HEK293 (cell line): ENCODE data around the gene CEP104.

Experiments
- GLI4 ChIP-seq: fragments of 450-650 bp; formaldehyde crosslinking; IDR thresholded peaks from 2 replicates; pipeline ENCODE4 v1.5.1; 2016; ENCODE audit warnings: missing biosample characterization, missing genetic modification characterization
- KLF9 ChIP-seq: fragments of 450-650 bp; formaldehyde crosslinking; IDR thresholded peaks from 2 replicates; pipeline ENCODE4 v1.5.1; 2016; ENCODE audit warnings: missing biosample characterization, missing genetic modification characterization, low read depth
- MEIS1 ChIP-seq: sonication (generic); formaldehyde crosslinking; IDR thresholded peaks from 2 replicates; pipeline ENCODE4 v1.8.1; 2022; ENCODE audit warnings: missing genetic modification reagents, mild to moderate bottlenecking, borderline replicate concordance
- SP2 ChIP-seq: fragments of 450-650 bp; formaldehyde crosslinking; IDR thresholded peaks from 2 replicates; pipeline ENCODE4 v1.5.1; 2016; ENCODE audit warnings: missing biosample characterization, missing genetic modification characterization
- YY1 ChIP-seq: fragments of 450-650 bp; formaldehyde crosslinking; IDR thresholded peaks from 2 replicates; pipeline ENCODE4 v1.5.1; 2018; ENCODE audit warnings: missing biosample characterization, missing genetic modification characterization
- ZNF549 ChIP-seq: fragments of 450-650 bp; IDR thresholded peaks from 2 replicates; pipeline ENCODE4 v1.5.1; 2018; ENCODE audit warnings: missing biosample characterization, missing genetic modification characterization, mild to moderate bottlenecking, inconsistent platforms, moderate library complexity
- TF ChIP-seq, protein P1 (sequence below): fragments of 450-650 bp; formaldehyde crosslinking; IDR thresholded peaks from 2 replicates; pipeline ENCODE4 v1.5.1; 2016; ENCODE audit warnings: missing biosample characterization, missing genetic modification characterization, borderline replicate concordance
- TF ChIP-seq, protein P2 (sequence below): fragments of 450-650 bp; formaldehyde crosslinking; IDR thresholded peaks from 2 replicates; pipeline ENCODE4 v1.5.1; 2016; ENCODE audit warnings: missing biosample characterization, missing genetic modification characterization

DNA sequence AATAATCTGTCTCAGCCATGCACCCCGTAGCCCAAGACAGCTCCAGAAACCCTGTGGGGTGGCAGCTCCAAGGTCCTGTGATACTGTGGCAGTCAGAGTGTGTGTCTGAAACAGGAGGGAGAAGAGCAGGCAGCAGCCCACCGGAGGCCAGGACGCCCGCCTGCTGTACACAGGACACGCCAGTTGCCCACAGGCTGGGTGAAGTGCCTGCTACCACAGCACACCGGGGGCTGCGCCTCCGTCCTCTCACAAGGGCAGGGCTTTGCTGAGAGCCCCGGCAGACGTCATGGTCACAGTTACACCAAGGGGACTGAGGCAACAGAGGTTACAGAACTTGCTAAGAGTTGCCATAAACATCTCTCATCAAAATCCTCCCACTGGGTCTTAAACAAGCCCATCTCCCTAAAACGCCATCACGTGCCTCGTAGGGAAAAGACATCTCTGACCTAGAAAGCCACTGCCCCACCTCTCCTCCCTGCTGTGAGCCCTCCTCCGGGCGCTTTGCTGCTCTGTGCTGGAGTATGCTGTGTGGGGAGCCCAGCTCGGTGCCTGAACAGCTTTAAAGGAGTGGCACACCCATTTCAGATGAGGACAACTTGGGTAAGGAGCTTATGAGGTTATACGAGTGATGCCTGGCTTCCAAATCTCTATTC is 37.7 kb upstream of the CEP104 start:
- TF ChIP-seq ZNF549: no peak
- no peak for TF ChIP-seq KLF9 (tag by site-specific recombination)
- TF ChIP-seq, protein P1, sequence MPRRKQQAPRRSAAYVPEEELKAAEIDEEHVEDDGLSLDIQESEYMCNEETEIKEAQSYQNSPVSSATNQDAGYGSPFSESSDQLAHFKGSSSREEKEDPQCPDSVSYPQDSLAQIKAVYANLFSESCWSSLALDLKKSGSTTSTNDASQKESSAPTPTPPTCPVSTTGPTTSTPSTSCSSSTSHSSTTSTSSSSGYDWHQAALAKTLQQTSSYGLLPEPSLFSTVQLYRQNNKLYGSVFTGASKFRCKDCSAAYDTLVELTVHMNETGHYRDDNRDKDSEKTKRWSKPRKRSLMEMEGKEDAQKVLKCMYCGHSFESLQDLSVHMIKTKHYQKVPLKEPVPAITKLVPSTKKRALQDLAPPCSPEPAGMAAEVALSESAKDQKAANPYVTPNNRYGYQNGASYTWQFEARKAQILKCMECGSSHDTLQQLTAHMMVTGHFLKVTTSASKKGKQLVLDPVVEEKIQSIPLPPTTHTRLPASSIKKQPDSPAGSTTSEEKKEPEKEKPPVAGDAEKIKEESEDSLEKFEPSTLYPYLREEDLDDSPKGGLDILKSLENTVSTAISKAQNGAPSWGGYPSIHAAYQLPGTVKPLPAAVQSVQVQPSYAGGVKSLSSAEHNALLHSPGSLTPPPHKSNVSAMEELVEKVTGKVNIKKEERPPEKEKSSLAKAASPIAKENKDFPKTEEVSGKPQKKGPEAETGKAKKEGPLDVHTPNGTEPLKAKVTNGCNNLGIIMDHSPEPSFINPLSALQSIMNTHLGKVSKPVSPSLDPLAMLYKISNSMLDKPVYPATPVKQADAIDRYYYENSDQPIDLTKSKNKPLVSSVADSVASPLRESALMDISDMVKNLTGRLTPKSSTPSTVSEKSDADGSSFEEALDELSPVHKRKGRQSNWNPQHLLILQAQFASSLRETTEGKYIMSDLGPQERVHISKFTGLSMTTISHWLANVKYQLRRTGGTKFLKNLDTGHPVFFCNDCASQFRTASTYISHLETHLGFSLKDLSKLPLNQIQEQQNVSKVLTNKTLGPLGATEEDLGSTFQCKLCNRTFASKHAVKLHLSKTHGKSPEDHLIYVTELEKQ (tag by site-specific recombination): no peak
- TF ChIP-seq, protein P2, sequence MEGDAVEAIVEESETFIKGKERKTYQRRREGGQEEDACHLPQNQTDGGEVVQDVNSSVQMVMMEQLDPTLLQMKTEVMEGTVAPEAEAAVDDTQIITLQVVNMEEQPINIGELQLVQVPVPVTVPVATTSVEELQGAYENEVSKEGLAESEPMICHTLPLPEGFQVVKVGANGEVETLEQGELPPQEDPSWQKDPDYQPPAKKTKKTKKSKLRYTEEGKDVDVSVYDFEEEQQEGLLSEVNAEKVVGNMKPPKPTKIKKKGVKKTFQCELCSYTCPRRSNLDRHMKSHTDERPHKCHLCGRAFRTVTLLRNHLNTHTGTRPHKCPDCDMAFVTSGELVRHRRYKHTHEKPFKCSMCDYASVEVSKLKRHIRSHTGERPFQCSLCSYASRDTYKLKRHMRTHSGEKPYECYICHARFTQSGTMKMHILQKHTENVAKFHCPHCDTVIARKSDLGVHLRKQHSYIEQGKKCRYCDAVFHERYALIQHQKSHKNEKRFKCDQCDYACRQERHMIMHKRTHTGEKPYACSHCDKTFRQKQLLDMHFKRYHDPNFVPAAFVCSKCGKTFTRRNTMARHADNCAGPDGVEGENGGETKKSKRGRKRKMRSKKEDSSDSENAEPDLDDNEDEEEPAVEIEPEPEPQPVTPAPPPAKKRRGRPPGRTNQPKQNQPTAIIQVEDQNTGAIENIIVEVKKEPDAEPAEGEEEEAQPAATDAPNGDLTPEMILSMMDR (tag by site-specific recombination): no peak
- TF ChIP-seq MEIS1 (CRISPR knock-in tag): no peak
- no peak for TF ChIP-seq GLI4 (tag by site-specific recombination)
- no peak for TF ChIP-seq SP2 (tag by site-specific recombination)
- TF ChIP-seq YY1 (tag by site-specific recombination): no peak
